CMK (cell line): ENCODE data around the gene TUBB1.
"Not testable (repeated sequence)": the region's sequence is repeated elsewhere in the genome, so short reads cannot be mapped to it uniquely, and the experiment has no call there.

Source experiments
- DNase-seq: peaks from one replicate; pipeline ENCODE4 v3.0.0-alpha.2; 2010; ENCODE audit warnings: low read depth

TUBB1 gene

GRCh38 chr20:59022754-59023153, 3.5 kb downstream of the TUBB1 start:
- DNase-seq = no peak

- DNase-seq = no peak
These were observed 4.4 kb downstream of the TUBB1 start for GRCh38 chr20:59023616-59024015.

GRCh38 chr20:59024111-59024530, 4.9 kb downstream of the TUBB1 start:
- no peak for DNase-seq

- DNase-seq = no peak
These were observed 5.9 kb downstream of the TUBB1 start for GRCh38 chr20:59025086-59025485.

GRCh38 chr20:59025511-59025910, 6.3 kb downstream of the TUBB1 start:
- DNase-seq = no peak

GRCh38 chr20:59026904-59027740, 7.9 kb downstream of the TUBB1 start:
- DNase-seq = no peak

GRCh38 chr20:59027741-59028320, 8.6 kb downstream of the TUBB1 start:
- DNase-seq = no peak

GRCh38 chr20:59028812-59029211, 9.6 kb downstream of the TUBB1 start:
- DNase-seq = no peak

- DNase-seq = no peak
These were observed 11.8 kb downstream of the TUBB1 start for GRCh38 chr20:59030911-59031563.

GRCh38 chr20:59031564-59032022, 12.4 kb downstream of the TUBB1 start:
- no peak for DNase-seq

GRCh38 chr20:59032023-59032712, 12.9 kb downstream of the TUBB1 start, which contains the start of gene ATP5F1E:
Gene ATP5F1E (minus strand): TSS chr20:59032335. CDS start chr20:59032251, 84 bp downstream.
- DNase-seq = peak; percentile 86

GRCh38 chr20:59032713-59033059, 13.5 kb downstream of the TUBB1 start:
- no peak for DNase-seq

- no peak for DNase-seq
These were observed 13.9 kb downstream of the TUBB1 start for GRCh38 chr20:59033093-59033492.

- no peak for DNase-seq
These were observed 14.5 kb downstream of the TUBB1 start for GRCh38 chr20:59033616-59034165.

GRCh38 chr20:59035381-59035780, 16.2 kb downstream of the TUBB1 start:
- DNase-seq = no peak

GRCh38 chr20:59037386-59037785, 18.2 kb downstream of the TUBB1 start:
- DNase-seq = no peak

GRCh38 chr20:59039233-59039632, 20.0 kb downstream of the TUBB1 start:
- DNase-seq = no peak

GRCh38 chr20:59040667-59041066, 21.4 kb downstream of the TUBB1 start:
- no peak for DNase-seq

GRCh38 chr20:59041487-59041886, 22.3 kb downstream of the TUBB1 start:
- not testable (repeated sequence) for DNase-seq

GRCh38 chr20:59042151-59042795, 23.0 kb downstream of the TUBB1 start, which contains the start of gene PRELID3B:
Gene PRELID3B (minus strand): TSS chr20:59042786. CDS start chr20:59042730, 56 bp downstream.
- DNase-seq = no peak
